ENCODE results near the gene PLAGL2. TPM values are rescaled to one million over a fixed set of nuclear protein-coding genes. Genes with fewer than 3 reads are reported as not detected.

The PLAGL2 gene
- total and polyA plus RNA-seq, 2 experiments from 2014 or later: 13.2 to 28.2 TPM

GRCh38 chr20:32201977-32202363, 5.6 kb downstream of the PLAGL2 start:
- no peaks in the 10 kb centered on the region for H3K9me3 Mint-ChIP-seq
- H4K20me1 ChIP-seq (replicated peaks; ENCODE audit: insufficient read depth): peaks cover 82% of the 10 kb centered on the region

More at GRCh38 chr20:32201977-32202363, 5.6 kb downstream of the PLAGL2 start:
- Mint-ChIP-seq H3K36me3 (ENCODE audit: low read depth) (peaks cover 60% of the 10 kb centered on the region), H3K4me3 (no peak overlapping the region), H3K27me3 (ENCODE audit: insufficient read depth, low read depth, poor library complexity) (peaks cover 6% of the 10 kb centered on the region), H3K27ac (peak overlapping the region; percentile 72; the same call in 1 of the 2 replicates), H3K4me1 (peaks cover 46% of the 10 kb centered on the region)
- no peak overlapping the region for H2AFZ ChIP-seq
- TF ChIP-seq ZNF331 (CRISPR knock-in tag; IDR thresholded peaks at IDR 0.05; ENCODE audit: low read depth): no peak
- TF ChIP-seq REST (IDR thresholded peaks at IDR 0.05; ENCODE audit: unreplicated experiment): no peak
- no peak for TF ChIP-seq EZH2phosphoT487 (IDR thresholded peaks at IDR 0.05; ENCODE audit: unreplicated experiment)
- TF ChIP-seq ETS1 (IDR thresholded peaks at IDR 0.05): no peak
- no peak for TF ChIP-seq ZNF462 (CRISPR knock-in tag; IDR thresholded peaks at IDR 0.05)
- no peak for TF ChIP-seq POLR2AphosphoS5 (IDR thresholded peaks at IDR 0.05; ENCODE audit: low read depth)
- no peak for TF ChIP-seq ZNF114 (CRISPR knock-in tag; IDR thresholded peaks at IDR 0.05)
- no peak for TF ChIP-seq CREB1 (CRISPR knock-in tag; IDR thresholded peaks at IDR 0.05; ENCODE audit: low read depth)
- TF ChIP-seq NANOG (IDR thresholded peaks at IDR 0.05; ENCODE audit: borderline replicate concordance): no peak
- no peak for TF ChIP-seq JUNB (IDR thresholded peaks at IDR 0.05; ENCODE audit: unreplicated experiment)
- TF ChIP-seq EZH2 (IDR thresholded peaks at IDR 0.05; ENCODE audit: low read depth, unreplicated experiment): no peak
- TF ChIP-seq CTCF (conservative IDR thresholded peaks at IDR 0.05; ENCODE audit: low read depth in 2 of 2): no peak
- no peak for TF ChIP-seq STAT1 (IDR thresholded peaks at IDR 0.05; ENCODE audit: unreplicated experiment)
- no peaks in the 10 kb centered on the region for H3K9me2 ChIP-seq (ENCODE audit: insufficient read depth)
- H3K4me3 ChIP-seq: no peak overlapping the region
- no peaks in the 10 kb centered on the region for H3K27me3 ChIP-seq (ENCODE audit: insufficient read depth)
- no peak for DNase-seq (ENCODE audit: low spot score)
- H3K4me1 ChIP-seq (ENCODE audit: insufficient read depth): peaks cover 44% of the 10 kb centered on the region
- peaks cover 22% of the 10 kb centered on the region; the same call in 1 of the 2 replicates for H3F3A ChIP-seq (replicated peaks; ENCODE audit: low read depth)
- H3K79me2 ChIP-seq (replicated peaks; ENCODE audit: insufficient read depth): peaks cover 92% of the 10 kb centered on the region
- peaks cover 49% of the 10 kb centered on the region for H3K36me3 ChIP-seq (ENCODE audit: insufficient read depth)
- H3K27ac ChIP-seq (ENCODE audit: low read depth): no peak overlapping the region; the same call in 1 of the 2 replicates
- ATAC-seq: no peak
- H3K4me2 ChIP-seq: no peak overlapping the region

All from GM23338 (cell line).